Keratinocyte (primary cell): Measurements from ENCODE around the gene AQP5.

Experiments
- CTCF ChIP-seq, 3 experiments: IDR thresholded peaks in 1 of 3; conservative IDR thresholded peaks in 1 of 3; optimal IDR thresholded peaks in 1 of 3; 2 replicates in 2 of 3; 3 replicates in 1 of 3; pipeline versions ENCODE3 to v1.5.1; 2011; ENCODE audit warnings: low read length in 3 of 3, mild to moderate bottlenecking in 3 of 3, moderate library complexity in 2 of 3, control low read depth in 1 of 3, inconsistent platforms in 1 of 3; ENCODE audit not compliant: insufficient read depth in 2 of 3; ENCODE audit errors: extremely low read depth in 1 of 3
- EZH2 ChIP-seq: IDR thresholded peaks from one replicate; pipeline ENCODE4 v1.6.1; 2012; ENCODE audit warnings: inconsistent platforms, mild to moderate bottlenecking, low read length, moderate library complexity

- TF ChIP-seq CTCF (optimal IDR thresholded peaks at IDR 0.05 in 1 of 3, IDR thresholded peaks at IDR 0.05 in 1 of 3, conservative IDR thresholded peaks at IDR 0.05 in 1 of 3; ENCODE audit: extremely low read depth in 1 of 3, insufficient read depth in 2 of 3, low read length in 3 of 3) (no peak), EZH2 (no peak)
Observed at GRCh38 chr12:49976557-49976956, 14.9 kb downstream of the AQP5 start.
